Endothelial cell of hepatic sinusoid (primary cell): Measurements from ENCODE around the gene CDH24.

Experiments
- in situ Hi-C: cut with HindIII; loops from 2 replicates; pipeline ENCODE4 v1.10.0; 2017; ENCODE audit warnings: low sequenced_read_pairs

Gene CDH24

GRCh38 chr14:23090254-23090636 is 32.9 kb upstream of the CDH24 start:
- in situ Hi-C loops = no loop called here

GRCh38 chr14:23089498-23090253 is 32.4 kb upstream of the CDH24 start:
- in situ Hi-C loops = no loop called here

- in situ Hi-C loops = no loop called here
Observed at GRCh38 chr14:23086565-23086964, 29.2 kb upstream of the CDH24 start.

- in situ Hi-C loops = no loop called here
Observed at GRCh38 chr14:23085458-23085857, 28.1 kb upstream of the CDH24 start.

DNA sequence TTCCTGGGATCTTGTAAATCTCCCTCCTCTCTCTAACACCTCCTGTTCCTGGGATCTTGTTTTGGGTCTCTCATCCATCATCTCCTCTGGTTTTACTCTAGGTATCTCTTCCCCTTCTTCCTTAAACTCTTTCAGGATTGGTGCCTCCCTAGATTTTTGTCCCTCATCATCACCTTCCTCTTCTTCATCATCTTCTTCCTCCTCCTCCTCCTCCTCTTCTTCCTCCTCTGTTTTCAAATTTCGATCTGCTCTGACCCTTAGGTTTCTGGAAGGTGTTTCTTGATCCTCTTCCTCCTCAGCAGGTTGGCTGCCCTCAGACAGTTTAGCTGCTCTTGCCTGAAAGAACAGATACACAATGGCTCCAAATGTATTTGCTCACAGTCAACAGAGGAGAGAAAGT is 23.2 kb upstream of the CDH24 start:
- in situ Hi-C loops = loop anchor here (5.0 kb wide), 1 partner anchor 103 kb away; no protein-coding TSS in a partner anchor

GRCh38 chr14:23079716-23080115 is 22.4 kb upstream of the CDH24 start:
- in situ Hi-C loops = loop anchor here (5.0 kb wide), 1 partner anchor 102 kb away; no protein-coding TSS in a partner anchor

DNA sequence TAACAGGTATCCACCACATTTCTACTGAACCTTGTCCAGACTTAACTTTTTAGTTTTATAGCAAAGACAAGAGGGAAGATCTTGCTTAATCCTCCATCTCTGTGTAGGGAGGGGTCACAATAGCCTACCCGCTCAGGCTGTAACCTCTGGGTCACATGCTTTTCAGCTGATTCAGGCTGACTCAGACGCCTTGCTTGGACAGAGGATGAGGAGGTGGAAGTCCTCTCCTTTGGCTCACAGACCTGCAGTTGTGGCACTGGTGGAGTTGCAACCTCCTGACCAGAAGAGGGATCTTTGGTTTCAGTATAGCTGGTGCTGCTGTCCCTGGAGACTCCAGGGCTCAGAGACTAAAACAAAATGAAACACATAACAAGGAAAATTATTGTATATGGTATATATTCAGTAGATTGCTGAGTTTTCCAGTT is 21.4 kb upstream of the CDH24 start:
- in situ Hi-C loops = no loop called here

DNA sequence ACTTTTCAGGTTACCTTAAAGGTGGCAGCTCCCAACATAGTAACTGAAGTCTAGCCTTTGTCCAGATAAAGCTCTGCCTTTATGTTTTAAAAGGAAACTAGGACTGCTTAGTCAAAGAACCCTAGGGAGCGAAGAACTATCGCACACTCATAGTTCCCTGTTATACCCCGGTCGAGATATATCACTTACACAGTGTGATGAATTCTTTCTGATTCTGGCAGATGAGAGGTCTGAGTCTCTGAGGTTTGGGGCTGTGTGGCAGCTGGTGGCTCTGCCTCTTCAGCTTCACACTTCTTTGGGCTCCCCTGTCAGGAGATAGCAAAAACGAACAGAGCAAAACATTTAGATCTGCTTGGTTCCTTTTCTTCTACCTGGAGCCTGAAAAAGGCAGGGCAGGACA is 20.6 kb upstream of the CDH24 start:
- in situ Hi-C loops = no loop called here

GRCh38 chr14:23076785-23077408 is 19.6 kb upstream of the CDH24 start:
- in situ Hi-C loops = no loop called here

- in situ Hi-C loops = no loop called here
Observed at GRCh38 chr14:23074906-23075305, 17.6 kb upstream of the CDH24 start.

DNA sequence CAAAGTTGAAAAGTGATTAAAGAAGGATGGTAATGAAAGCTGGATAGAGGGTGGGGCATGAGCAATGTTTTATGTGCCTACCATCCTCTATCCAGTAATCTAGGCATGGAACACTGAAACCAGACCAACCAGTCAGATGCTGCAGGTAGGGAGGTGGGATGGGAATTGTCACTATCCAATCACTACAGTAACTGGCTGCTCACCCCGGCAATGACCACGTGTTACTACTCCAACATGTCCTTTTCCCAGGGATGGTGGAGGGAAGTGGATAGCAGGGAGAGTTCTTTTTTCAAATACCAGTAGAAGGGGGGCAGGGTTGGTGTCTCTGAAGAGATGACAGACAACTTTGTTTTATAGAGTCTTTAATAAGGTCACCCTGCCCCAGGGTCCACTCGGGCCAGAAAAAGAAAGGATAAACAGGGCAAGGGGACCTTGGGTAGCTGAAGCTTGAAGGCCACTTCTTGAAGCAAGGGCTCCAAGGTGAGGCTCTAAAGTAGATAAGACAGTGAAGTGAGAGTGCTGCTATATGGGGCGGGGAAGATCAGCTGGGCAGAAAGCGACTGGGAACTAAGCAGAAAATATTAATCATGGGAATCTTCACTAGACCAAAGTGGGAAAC is 14.7 kb upstream of the CDH24 start:
- in situ Hi-C loops = no loop called here

DNA sequence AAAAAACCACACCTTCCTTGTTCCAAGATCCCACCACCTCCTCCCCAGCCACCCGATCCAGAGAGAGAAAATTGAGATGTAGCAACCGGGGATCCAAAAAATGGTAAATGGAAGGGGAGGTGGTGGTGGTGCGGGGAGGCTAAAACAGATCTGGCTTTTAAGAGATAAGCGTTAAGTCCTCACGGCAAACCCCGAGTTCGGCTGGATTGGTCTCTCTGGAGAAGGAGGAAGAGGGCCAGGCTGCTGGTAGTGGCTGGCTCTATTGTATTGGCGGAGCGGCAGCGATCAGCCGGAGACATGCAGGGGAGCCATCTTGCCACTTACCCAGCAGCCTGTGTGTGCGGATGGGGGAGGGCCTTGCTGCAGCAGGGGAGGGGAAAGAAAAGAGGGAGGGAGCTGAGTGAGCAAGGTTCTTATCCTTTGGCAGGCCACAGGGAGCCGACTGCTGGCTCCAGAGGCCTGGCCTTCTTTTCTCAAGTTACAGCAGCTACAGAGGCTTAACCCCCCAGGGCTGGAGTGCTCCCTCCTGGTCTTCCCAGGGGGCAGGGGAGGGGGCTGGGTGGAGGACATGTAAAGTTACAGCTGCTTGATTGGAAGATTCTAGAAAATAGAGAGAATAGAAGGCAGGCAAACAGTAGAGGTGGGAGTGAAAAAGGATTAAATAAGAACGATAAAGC is 14.1 kb upstream of the CDH24 start:
- in situ Hi-C loops = no loop called here

DNA sequence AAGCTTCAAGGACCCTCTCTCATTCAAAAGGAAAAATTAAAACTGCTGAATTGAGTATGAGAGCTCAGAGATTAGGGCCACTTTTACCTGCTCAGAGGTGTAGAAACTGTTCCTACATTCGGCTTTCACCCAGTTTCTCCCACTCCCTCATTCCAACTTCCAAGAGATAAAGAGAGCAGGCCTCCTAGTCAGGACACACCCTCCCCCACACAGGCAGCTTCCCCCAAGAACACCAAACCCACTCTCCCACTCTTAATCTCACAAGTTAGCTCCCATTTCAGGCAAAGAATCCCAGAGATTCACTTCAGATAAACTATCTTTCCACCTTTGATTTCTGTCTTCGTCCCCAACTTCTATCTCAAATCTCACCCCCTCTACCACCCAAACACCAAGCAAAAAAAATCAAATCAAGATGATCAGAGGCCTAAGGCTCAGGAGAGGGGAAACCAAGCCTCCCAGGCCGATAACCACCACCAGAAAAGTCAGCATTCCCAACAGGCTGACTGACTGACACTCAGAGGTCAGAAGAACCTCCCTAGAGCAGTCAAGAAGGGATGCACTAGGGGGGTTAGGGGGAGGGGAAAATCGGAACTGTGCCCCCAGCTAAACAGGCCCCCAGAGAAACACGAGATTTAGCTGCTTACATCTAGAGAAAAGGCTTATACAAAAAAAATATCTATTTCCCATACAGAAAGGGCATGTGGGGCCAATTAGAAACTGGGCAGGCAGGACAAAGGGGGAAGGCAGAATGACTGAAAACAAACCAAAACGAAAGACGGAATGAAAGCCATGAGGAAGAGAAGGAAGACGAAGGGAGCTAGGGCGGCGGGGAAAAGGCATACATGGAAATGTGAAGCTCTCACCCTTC is 13.2 kb upstream of the CDH24 start:
- in situ Hi-C loops = no loop called here

- in situ Hi-C loops = no loop called here
Observed at GRCh38 chr14:23069413-23069806, 12.1 kb upstream of the CDH24 start.

DNA sequence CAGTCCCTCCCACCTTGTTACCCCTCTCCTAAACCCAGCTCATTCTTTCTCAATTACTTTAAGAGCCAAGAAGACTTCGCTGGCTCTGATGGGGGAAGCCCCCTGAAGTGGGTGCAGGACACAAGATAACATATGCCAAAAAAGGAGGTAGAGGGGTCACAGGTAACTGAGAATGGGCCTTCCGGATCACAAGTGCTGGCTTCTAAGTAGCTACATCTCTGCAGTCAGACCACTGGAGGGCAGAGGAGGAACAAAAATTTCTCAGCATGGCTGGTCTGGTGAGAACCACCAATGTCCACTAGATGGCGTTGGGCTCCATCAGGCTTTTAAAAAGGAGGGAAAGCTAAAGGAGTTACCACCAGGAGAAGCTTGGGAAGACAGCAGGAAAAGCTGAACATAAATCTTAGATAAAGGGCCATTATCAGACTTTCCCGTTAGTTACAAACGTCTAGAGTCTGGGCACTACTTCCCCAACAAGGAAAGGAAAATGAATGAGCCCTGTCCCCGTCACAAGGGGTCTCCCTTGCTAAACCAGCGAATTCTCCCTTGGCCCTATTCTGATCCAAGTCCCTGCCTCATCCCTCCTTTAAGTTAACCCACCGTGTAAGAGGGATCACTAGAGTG is 11.6 kb upstream of the CDH24 start:
- in situ Hi-C loops = no loop called here

- in situ Hi-C loops = no loop called here
Observed at GRCh38 chr14:23067847-23068788, 10.8 kb upstream of the CDH24 start.

DNA sequence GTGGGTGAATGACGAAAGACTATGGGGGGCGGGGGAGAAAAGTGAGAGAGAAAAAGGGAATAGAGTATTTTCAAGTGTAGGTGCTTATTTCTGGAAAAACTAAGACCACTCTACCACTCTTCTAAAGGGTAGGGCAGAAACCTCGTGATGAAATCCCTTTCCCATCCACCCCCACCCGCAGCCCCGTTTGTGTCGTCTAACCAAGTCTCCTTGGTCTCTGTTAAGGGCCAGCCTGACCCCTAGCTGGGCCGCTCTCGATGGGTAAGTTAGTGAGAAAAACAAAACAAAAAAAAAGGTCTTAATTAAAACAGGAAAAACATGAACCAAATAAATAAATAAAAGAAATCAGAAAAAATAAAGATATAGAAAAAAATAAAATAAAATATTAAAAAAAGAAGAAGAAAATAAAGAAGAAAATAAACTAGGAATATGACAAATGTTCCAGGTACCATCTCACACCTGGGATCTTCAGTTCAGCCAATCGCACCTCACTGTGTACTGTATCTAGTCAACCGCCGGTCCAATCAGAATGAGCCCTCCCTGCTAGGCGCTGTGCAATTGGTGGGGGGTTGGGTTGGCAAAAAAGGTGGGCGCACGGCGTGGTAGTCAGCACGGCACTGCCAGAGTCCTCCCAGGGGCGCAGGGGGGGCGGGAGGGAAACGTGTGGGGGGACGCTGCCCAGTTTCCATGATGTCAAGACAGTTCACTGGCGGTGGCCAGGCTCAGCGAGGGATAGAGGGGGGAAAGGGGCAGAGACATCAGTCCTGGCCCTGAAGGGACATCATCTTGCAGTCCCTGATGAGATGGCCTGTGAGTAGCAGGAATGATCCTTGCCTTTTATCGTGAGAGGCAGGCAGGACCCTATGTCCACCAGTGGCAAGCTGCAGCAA is 9.8 kb upstream of the CDH24 start:
- in situ Hi-C loops = no loop called here

GRCh38 chr14:23066368-23066767 is 9.0 kb upstream of the CDH24 start:
- in situ Hi-C loops = no loop called here
